DOHH2 (cell line): ENCODE measurements around the gene VIT.

ENCODE experiments used
- H3F3A ChIP-seq: fragments of 200-600 bp; sonication (generic), shearing (Covaris generic); 2 replicates; pipeline ENCODE4 v1.6.0; 2016; ENCODE audit warnings: antibody characterized with exemption, mild to moderate bottlenecking; ENCODE audit not compliant: control insufficient read depth, insufficient read depth
- H3K27ac ChIP-seq: fragments of 200-600 bp; sonication (generic); 2 replicates; pipeline ENCODE4 v1.5.1; 2014; ENCODE audit warnings: low read depth, mild to moderate bottlenecking, low read length, moderate library complexity
- H3K27me3 ChIP-seq: fragments of 200-600 bp; sonication (generic); 2 replicates; pipeline ENCODE4 v1.6.1; 2014; ENCODE audit warnings: mild to moderate bottlenecking, low read length, mixed read lengths; ENCODE audit not compliant: control insufficient read depth
- H3K36me3 ChIP-seq: fragments of 200-600 bp; sonication (generic); 2 replicates; pipeline ENCODE4 v1.6.1; 2014; ENCODE audit warnings: mild to moderate bottlenecking, low read length, moderate library complexity, mixed read lengths; ENCODE audit not compliant: control insufficient read depth
- H3K4me1 ChIP-seq: fragments of 200-600 bp; sonication (generic); 2 replicates; pipeline ENCODE4 v1.6.1; 2014; ENCODE audit warnings: mild to moderate bottlenecking, low read length, mixed read lengths; ENCODE audit not compliant: control insufficient read depth
- H3K4me2 ChIP-seq: fragments of 200-600 bp; sonication (generic); 2 replicates; pipeline ENCODE4 v1.6.0; 2014; ENCODE audit warnings: mild to moderate bottlenecking, low read length, moderate library complexity
- H3K4me3 ChIP-seq: fragments of 200-600 bp; sonication (generic); 2 replicates; pipeline ENCODE4 v1.5.1; 2014; ENCODE audit warnings: mild to moderate bottlenecking, low read length, mixed read lengths
- H3K79me2 ChIP-seq: fragments of 200-600 bp; sonication (generic); 2 replicates; pipeline ENCODE4 v1.6.1; 2014; ENCODE audit warnings: mild to moderate bottlenecking, low read length, mixed read lengths; ENCODE audit not compliant: control insufficient read depth
- H3K9me2 ChIP-seq: fragments of 200-600 bp; sonication (generic); replicated peaks from 2 replicates; pipeline ENCODE4 v1.6.1; 2014; ENCODE audit warnings: mild to moderate bottlenecking, low read length, mixed read lengths; ENCODE audit not compliant: control insufficient read depth
- H3K9me3 ChIP-seq: fragments of 200-600 bp; sonication (generic); 2 replicates; pipeline ENCODE4 v1.6.1; 2014; ENCODE audit warnings: antibody characterized with exemption, low read length, mixed read lengths; ENCODE audit not compliant: control insufficient read depth, insufficient read depth
- H4K20me1 ChIP-seq: fragments of 200-600 bp; sonication (generic); 2 replicates; pipeline ENCODE4 v1.6.0; 2014; ENCODE audit warnings: low read depth, mild to moderate bottlenecking, antibody characterized with exemption, low read length, moderate library complexity; ENCODE audit not compliant: control insufficient read depth, insufficient read depth
- CTCF ChIP-seq: fragments of 200-600 bp; sonication (generic); IDR thresholded peaks from one replicate; pipeline ENCODE4 v1.5.1; 2014; ENCODE audit warnings: antibody characterized with exemption, mild to moderate bottlenecking, low read depth, low read length; ENCODE audit not compliant: poor library complexity, severe bottlenecking
- EZH2phosphoT487 ChIP-seq: fragments of 200-600 bp; sonication (generic); IDR thresholded peaks from 2 replicates; pipeline ENCODE4 v1.6.1; 2017; ENCODE audit warnings: borderline replicate concordance, mild to moderate bottlenecking, antibody characterized with exemption, low read length, moderate library complexity, mixed read lengths

VIT gene

DNA sequence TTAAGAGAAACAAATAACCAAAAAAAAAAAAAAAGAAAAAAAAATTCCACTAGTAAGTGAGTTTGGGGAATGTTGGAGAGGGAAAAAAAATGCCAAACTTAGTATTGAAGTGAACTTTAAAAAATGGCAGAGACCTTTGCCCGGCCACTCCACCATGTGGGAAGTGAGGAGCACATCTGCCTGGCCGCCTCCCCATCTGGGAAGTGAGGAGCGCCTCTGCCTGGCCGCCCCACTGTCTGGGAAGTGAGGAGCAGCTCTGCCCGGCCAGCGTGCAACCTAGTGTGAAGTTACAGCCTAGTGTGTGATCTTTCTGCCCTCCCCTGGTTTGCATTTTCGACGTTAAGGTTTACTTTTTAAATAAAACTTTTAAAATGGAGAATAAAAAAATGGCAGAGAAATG lies 33.9 kb upstream of the VIT start:
- H3K36me3 ChIP-seq, result no peaks in the 10 kb centered on the region
- no peaks in the 10 kb centered on the region for H3F3A ChIP-seq
- H3K79me2 ChIP-seq, result no peaks in the 10 kb centered on the region
- no peak overlapping the region for H3K4me3 ChIP-seq
- H3K9me2 ChIP-seq, result no peaks in the 10 kb centered on the region
- no peaks in the 10 kb centered on the region for H4K20me1 ChIP-seq
- no peak overlapping the region for H3K27ac ChIP-seq
- no peaks in the 10 kb centered on the region for H3K4me1 ChIP-seq
- H3K9me3 ChIP-seq, result no peaks in the 10 kb centered on the region
- H3K4me2 ChIP-seq, result no peak overlapping the region
- TF ChIP-seq EZH2phosphoT487 (no peak), CTCF (no peak)
- peaks cover 16% of the 10 kb centered on the region for H3K27me3 ChIP-seq

DNA sequence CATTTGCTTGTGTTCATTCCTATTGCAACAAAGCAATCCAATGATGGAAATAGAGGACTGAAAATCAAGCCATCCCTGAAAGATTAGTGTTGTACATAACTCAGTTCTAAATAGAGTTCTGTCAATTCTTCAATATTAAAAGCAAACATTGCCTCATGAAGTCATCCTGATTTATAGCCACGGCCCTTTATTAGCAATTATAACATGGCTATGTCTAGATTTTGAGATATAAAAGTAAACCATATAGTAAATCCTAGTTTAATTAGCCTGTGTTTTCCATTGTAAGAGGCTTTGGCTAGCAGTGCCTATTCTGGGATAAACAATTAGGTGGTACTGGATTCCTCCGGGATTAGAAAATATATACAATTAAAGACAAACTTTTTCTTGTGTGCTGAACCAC lies 33.2 kb upstream of the VIT start:
- no peak overlapping the region for H3K27ac ChIP-seq
- TF ChIP-seq CTCF, result no peak

GRCh38 chr2:36663851-36664695 lies 32.4 kb upstream of the VIT start:
- H4K20me1 ChIP-seq, result no peaks in the 10 kb centered on the region
- no peaks in the 10 kb centered on the region for H3K9me2 ChIP-seq
- H3K79me2 ChIP-seq, result no peaks in the 10 kb centered on the region
- no peak overlapping the region for H3K27ac ChIP-seq
- H3K9me3 ChIP-seq, result no peaks in the 10 kb centered on the region
- TF ChIP-seq EZH2phosphoT487 (no peak), CTCF (peak; percentile 80)
- no peaks in the 10 kb centered on the region for H3K4me1 ChIP-seq
- H3K27me3 ChIP-seq, result peaks cover 16% of the 10 kb centered on the region
- H3K36me3 ChIP-seq, result no peaks in the 10 kb centered on the region
- no peaks in the 10 kb centered on the region for H3F3A ChIP-seq
- H3K4me2 ChIP-seq, result no peak overlapping the region
- H3K4me3 ChIP-seq, result no peak overlapping the region

More for the DNA sequence above, 33.2 kb upstream of the VIT start:
- H3K4me1 ChIP-seq, result no peaks in the 10 kb centered on the region
- no peaks in the 10 kb centered on the region for H3F3A ChIP-seq
- H3K4me2 ChIP-seq, result no peak overlapping the region
- H3K9me3 ChIP-seq, result no peaks in the 10 kb centered on the region
- no peaks in the 10 kb centered on the region for H3K9me2 ChIP-seq
- no peaks in the 10 kb centered on the region for H4K20me1 ChIP-seq
- no peak overlapping the region for H3K4me3 ChIP-seq
- H3K36me3 ChIP-seq, result no peaks in the 10 kb centered on the region
- peaks cover 16% of the 10 kb centered on the region for H3K27me3 ChIP-seq
- no peaks in the 10 kb centered on the region for H3K79me2 ChIP-seq
